Measurements from ENCODE around the gene TTC8. TPM values are rescaled to one million over a fixed set of nuclear protein-coding genes. Genes with fewer than 3 reads are reported as not detected.
"Not testable (repeated sequence)": the region's sequence is repeated elsewhere in the genome, so short reads cannot be mapped to it uniquely, and the experiment has no call there.

TTC8 gene
- total RNA-seq, 1 donor from 2014 or later, result 3.4 TPM

- H3K27ac Mint-ChIP-seq; H3K9me3 Mint-ChIP-seq; DNase-seq; H3K4me1 Mint-ChIP-seq; H3K27me3 Mint-ChIP-seq; H3K36me3 Mint-ChIP-seq (ENCODE audit: low read depth); intact Hi-C loops (cut with micrococcal nuclease); H3K4me3 Mint-ChIP-seq: not testable (repeated sequence)
Observed at GRCh38 chr14:88859118-88859517, 34.7 kb downstream of the TTC8 start.

DNA sequence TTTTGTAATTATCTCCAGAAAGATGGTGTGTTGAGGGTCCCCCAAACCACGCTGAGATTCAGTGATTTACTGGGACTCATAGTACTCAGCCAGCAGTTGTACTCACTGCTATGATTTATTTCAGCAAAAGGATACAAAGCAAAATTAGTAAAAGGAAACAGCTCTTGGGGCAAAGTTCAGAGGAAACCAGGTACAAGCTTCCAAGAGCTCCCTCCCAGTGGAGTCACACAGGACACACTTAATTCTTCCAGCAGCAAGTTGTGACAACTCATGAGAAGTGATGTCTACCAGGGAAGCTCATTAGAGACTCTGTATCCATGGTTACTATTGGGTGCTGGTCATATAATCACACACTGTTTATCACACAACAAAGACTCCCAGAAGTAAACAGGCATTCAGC, 38.7 kb downstream of the TTC8 start:
- no peak overlapping the region for H3K4me3 Mint-ChIP-seq

DNA sequence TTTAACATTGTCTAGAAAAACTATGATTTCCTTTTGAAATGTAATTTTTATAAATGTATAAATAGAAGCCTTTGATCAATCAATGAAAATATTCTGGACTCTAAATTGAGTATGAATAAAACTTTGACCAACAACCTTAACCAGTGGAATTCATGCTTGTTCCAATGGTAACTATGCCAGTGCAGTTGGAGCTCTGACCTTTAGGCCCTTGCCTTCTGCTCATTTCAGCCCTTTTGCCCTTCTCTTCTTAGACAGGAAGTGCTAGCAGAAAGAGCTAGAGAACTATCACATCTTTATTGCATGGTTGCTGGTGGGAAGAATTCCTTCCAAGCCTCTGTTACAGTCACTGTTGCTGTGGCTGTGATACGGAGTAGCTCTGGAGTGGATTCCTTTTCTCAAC, 39.7 kb downstream of the TTC8 start:
- intact Hi-C loops (cut with micrococcal nuclease), result loop anchor here (10.0 kb wide), 1 partner anchor 369 kb away; no protein-coding TSS in a partner anchor
- no peak for DNase-seq
- no peaks in the 10 kb centered on the region for H3K4me1 Mint-ChIP-seq
- no peaks in the 10 kb centered on the region for H3K27me3 Mint-ChIP-seq
- no peak overlapping the region for H3K4me3 Mint-ChIP-seq
- H3K27ac Mint-ChIP-seq, result no peak overlapping the region
- no peaks in the 10 kb centered on the region for H3K36me3 Mint-ChIP-seq (ENCODE audit: low read depth)
- H3K9me3 Mint-ChIP-seq, result no peaks in the 10 kb centered on the region

More for the DNA sequence above, 38.7 kb downstream of the TTC8 start:
- Mint-ChIP-seq H3K27ac (no peak overlapping the region), H3K4me1 (no peaks in the 10 kb centered on the region), H3K9me3 (no peaks in the 10 kb centered on the region), H3K27me3 (no peaks in the 10 kb centered on the region), H3K36me3 (ENCODE audit: low read depth) (no peaks in the 10 kb centered on the region)
- no peak for DNase-seq
- intact Hi-C loops (cut with micrococcal nuclease), result loop anchor here (10.0 kb wide), 1 partner anchor 368 kb away; no protein-coding TSS in a partner anchor

GRCh38 chr14:88866305-88866704, 41.9 kb downstream of the TTC8 start:
- Mint-ChIP-seq H3K9me3 (no peaks in the 10 kb centered on the region), H3K4me1 (no peaks in the 10 kb centered on the region), H3K4me3 (no peak overlapping the region), H3K36me3 (ENCODE audit: low read depth) (no peaks in the 10 kb centered on the region), H3K27me3 (no peaks in the 10 kb centered on the region), H3K27ac (no peak overlapping the region)
- intact Hi-C loops (cut with micrococcal nuclease), result loop anchor here (10.0 kb wide), 1 partner anchor 372 kb away; no protein-coding TSS in a partner anchor
- DNase-seq, result no peak

DNA sequence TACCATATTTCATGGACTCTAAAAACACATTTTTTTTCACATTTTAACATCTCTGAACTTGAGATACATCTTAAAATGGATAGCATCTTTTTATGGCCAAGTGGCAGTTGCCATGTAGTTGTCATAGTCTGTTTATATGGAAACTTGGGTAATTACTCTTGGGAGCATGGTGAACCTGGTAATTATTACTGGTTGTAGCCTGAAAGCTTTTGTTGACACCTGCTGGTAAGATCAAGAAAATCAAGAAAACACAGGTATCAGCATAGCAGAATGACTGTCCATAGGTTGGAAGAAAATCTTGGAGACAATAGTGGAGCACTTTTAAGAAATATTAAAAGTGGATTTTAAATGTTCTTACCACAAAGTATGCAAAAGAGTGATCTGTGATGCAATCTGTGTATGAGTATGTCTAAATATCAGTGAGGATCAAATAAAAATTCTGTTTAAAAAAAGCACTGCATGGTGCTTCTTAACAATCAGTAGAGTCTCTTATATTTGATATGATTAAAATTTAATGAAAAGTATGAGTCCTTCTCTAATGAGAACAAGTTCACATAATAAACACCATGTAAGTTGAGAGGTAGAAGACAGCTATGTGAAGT, 44.2 kb downstream of the TTC8 start:
- H3K36me3 Mint-ChIP-seq (ENCODE audit: low read depth), result no peaks in the 10 kb centered on the region
- H3K9me3 Mint-ChIP-seq, result no peaks in the 10 kb centered on the region
- no peak for DNase-seq
- H3K4me3 Mint-ChIP-seq, result no peak overlapping the region
- no peak overlapping the region for H3K27ac Mint-ChIP-seq
- no peaks in the 10 kb centered on the region for H3K4me1 Mint-ChIP-seq
- H3K27me3 Mint-ChIP-seq, result no peaks in the 10 kb centered on the region
- intact Hi-C loops (cut with micrococcal nuclease), result loop anchor here (10.0 kb wide), 1 partner anchor 374 kb away; no protein-coding TSS in a partner anchor

- DNase-seq, result no peak
- Mint-ChIP-seq H3K36me3 (ENCODE audit: low read depth) (no peaks in the 10 kb centered on the region), H3K27me3 (no peaks in the 10 kb centered on the region), H3K27ac (no peak overlapping the region), H3K9me3 (no peaks in the 10 kb centered on the region), H3K4me3 (no peak overlapping the region), H3K4me1 (no peaks in the 10 kb centered on the region)
- intact Hi-C loops (cut with micrococcal nuclease), result loop anchor here (5.0 kb wide), 1 partner anchor 203 kb away; no protein-coding TSS in a partner anchor
Observed at GRCh38 chr14:88870777-88871176, 46.3 kb downstream of the TTC8 start.

DNA sequence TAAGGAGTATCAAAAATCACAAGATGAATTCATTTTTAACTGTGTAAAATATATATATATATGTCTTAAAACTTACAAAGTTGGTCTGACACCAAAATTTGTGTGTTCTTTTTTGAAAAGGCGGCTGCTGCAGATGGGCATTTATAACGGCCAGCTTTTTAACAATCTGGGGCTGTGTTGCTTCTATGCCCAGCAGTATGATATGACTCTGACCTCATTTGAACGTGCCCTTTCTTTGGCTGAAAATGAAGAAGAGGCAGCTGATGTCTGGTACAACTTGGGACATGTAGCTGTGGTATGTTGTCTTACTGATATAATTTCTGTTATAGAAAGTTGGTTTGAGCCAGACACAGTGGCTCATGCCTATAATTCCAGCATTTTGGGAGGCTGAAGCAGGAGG, 47.0 kb downstream of the TTC8 start:
- intact Hi-C loops (cut with micrococcal nuclease), result loop anchor here (5.0 kb wide), 1 partner anchor 204 kb away; no protein-coding TSS in a partner anchor

DNA sequence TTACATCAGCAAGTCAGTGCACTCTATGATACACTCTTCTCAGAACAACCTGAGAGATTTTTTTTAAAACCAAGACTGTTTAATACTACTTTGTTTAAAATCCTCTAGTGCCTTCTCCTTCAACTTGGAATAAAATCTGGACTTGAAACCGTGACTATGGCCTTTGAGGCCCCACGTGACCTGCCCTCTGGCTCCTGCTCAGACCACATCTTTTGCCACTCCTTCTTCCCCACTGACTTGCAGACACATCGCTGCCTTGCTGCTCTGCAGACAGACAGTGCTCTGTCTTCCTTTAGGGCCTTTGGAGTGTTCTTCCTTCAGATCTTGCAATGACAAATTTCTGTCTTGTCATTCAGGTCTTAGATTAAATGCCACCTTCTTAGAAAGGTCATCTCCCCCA, 48.5 kb downstream of the TTC8 start:
- no peak overlapping the region for H3K4me3 Mint-ChIP-seq
- no peaks in the 10 kb centered on the region for H3K4me1 Mint-ChIP-seq
- intact Hi-C loops (cut with micrococcal nuclease), result loop anchor here (5.0 kb wide), 1 partner anchor 206 kb away; no protein-coding TSS in a partner anchor
- no peaks in the 10 kb centered on the region for H3K36me3 Mint-ChIP-seq (ENCODE audit: low read depth)
- no peak for DNase-seq
- H3K9me3 Mint-ChIP-seq, result no peaks in the 10 kb centered on the region
- H3K27me3 Mint-ChIP-seq, result no peaks in the 10 kb centered on the region
- no peak overlapping the region for H3K27ac Mint-ChIP-seq

More for the DNA sequence above, 47.0 kb downstream of the TTC8 start:
- DNase-seq, result no peak
- Mint-ChIP-seq H3K4me1 (no peaks in the 10 kb centered on the region), H3K9me3 (no peaks in the 10 kb centered on the region), H3K27me3 (no peaks in the 10 kb centered on the region), H3K36me3 (ENCODE audit: low read depth) (no peaks in the 10 kb centered on the region), H3K4me3 (no peak overlapping the region), H3K27ac (no peak overlapping the region)

GRCh38 chr14:88877192-88877591, 52.7 kb downstream of the TTC8 start:
- no peaks in the 10 kb centered on the region for H3K36me3 Mint-ChIP-seq (ENCODE audit: low read depth)
- no peaks in the 10 kb centered on the region for H3K4me1 Mint-ChIP-seq
- H3K27ac Mint-ChIP-seq, result no peak overlapping the region
- H3K9me3 Mint-ChIP-seq, result peaks cover 3% of the 10 kb centered on the region
- intact Hi-C loops (cut with micrococcal nuclease), result no loop called here
- no peak overlapping the region for H3K4me3 Mint-ChIP-seq
- H3K27me3 Mint-ChIP-seq, result no peaks in the 10 kb centered on the region
- DNase-seq, result no peak

GRCh38 chr14:88879022-88879421, 54.6 kb downstream of the TTC8 start:
- H3K36me3 Mint-ChIP-seq (ENCODE audit: low read depth), result no peaks in the 10 kb centered on the region
- no peak for DNase-seq
- H3K9me3 Mint-ChIP-seq, result peaks cover 12% of the 10 kb centered on the region
- intact Hi-C loops (cut with micrococcal nuclease), result no loop called here
- H3K27me3 Mint-ChIP-seq, result no peaks in the 10 kb centered on the region
- no peak overlapping the region for H3K4me3 Mint-ChIP-seq
- no peak overlapping the region for H3K27ac Mint-ChIP-seq
- no peaks in the 10 kb centered on the region for H3K4me1 Mint-ChIP-seq

GRCh38 chr14:88882236-88882635, 57.8 kb downstream of the TTC8 start:
- DNase-seq, result no peak
- Mint-ChIP-seq H3K9me3 (peaks cover 19% of the 10 kb centered on the region), H3K4me3 (no peak overlapping the region), H3K27me3 (peaks cover 5% of the 10 kb centered on the region), H3K4me1 (no peaks in the 10 kb centered on the region), H3K27ac (no peak overlapping the region), H3K36me3 (ENCODE audit: low read depth) (no peaks in the 10 kb centered on the region)
- intact Hi-C loops (cut with micrococcal nuclease), result no loop called here

DNA sequence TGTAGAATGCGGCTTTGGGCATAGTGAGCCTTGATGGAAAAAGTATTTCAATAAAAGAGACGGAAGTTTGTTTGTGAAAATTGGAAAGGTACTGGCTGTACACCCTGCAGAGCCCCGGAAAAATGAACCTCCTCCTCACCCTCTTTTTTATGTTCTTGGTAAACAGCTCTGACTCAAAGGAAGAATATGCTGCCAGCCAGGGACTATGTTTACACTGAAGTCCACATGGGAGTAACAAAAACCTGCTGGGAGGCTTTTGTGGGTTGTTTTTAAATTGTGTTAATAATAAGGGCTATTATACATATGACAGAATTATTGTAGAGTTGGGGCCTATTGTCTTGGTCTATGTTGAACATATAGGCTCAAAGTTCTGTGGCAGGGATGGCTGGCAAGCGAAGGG, 70.7 kb downstream of the TTC8 start:
- Mint-ChIP-seq H3K27me3 (peaks cover 8% of the 10 kb centered on the region), H3K36me3 (ENCODE audit: low read depth) (no peaks in the 10 kb centered on the region), H3K4me1 (no peaks in the 10 kb centered on the region), H3K9me3 (no peaks in the 10 kb centered on the region), H3K4me3 (no peak overlapping the region), H3K27ac (no peak overlapping the region)
- intact Hi-C loops (cut with micrococcal nuclease), result no loop called here
- no peak for DNase-seq

DNA sequence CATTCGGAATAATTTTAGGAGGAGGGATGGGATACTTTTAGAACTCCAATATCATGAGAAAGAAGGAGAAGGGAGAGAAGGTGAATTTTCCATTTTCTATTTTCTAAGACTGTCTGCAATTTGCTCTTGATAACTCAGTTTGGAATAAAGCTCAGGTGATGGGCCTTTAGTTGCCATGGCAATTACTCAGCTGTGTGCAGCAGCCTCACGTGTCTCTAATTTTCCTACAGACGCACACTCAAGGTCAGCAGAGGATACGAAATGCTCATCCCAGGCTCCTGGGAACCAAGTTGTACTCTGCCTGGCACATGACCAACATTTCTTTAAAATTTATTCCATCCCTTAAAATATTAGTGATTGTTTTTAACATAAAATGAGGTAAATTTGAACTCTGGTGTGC, 76.7 kb downstream of the TTC8 start:
- no peaks in the 10 kb centered on the region for H3K4me1 Mint-ChIP-seq
- peaks cover 4% of the 10 kb centered on the region for H3K27me3 Mint-ChIP-seq
- intact Hi-C loops (cut with micrococcal nuclease), result no loop called here
- H3K9me3 Mint-ChIP-seq, result no peaks in the 10 kb centered on the region
- no peak for DNase-seq
- H3K27ac Mint-ChIP-seq, result no peak overlapping the region
- no peaks in the 10 kb centered on the region for H3K36me3 Mint-ChIP-seq (ENCODE audit: low read depth)
- no peak overlapping the region for H3K4me3 Mint-ChIP-seq

- intact Hi-C loops (cut with micrococcal nuclease), result no loop called here
- Mint-ChIP-seq H3K4me1 (no peaks in the 10 kb centered on the region), H3K9me3 (no peaks in the 10 kb centered on the region), H3K27me3 (peaks cover 4% of the 10 kb centered on the region), H3K4me3 (no peak overlapping the region), H3K27ac (no peak overlapping the region), H3K36me3 (ENCODE audit: low read depth) (no peaks in the 10 kb centered on the region)
- DNase-seq, result no peak
Observed at GRCh38 chr14:88901991-88902390, 77.5 kb downstream of the TTC8 start.

DNA sequence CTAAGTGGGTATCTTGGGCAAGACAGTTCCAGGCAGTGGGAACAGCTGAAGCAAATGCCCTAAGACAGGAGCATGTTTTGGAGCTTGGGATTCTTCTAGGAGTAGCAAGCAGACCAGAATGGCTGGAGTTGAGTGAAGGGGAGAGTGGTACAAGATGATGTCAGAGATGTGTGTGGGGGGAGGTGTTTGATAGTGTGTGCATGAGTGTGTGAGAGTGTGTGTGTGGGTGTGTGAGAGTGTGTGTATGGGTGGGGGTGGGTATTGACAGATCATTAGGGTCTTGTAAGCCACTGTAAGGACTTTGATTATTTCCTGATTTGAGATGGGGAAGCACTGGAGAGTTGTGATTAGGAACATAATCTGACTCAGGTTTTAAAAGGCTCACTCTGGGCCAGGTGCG, 78.4 kb downstream of the TTC8 start:
- H3K4me3 Mint-ChIP-seq, result no peak overlapping the region
- no peak for DNase-seq
- no peaks in the 10 kb centered on the region for H3K9me3 Mint-ChIP-seq
- peaks cover 3% of the 10 kb centered on the region for H3K27me3 Mint-ChIP-seq
- no peaks in the 10 kb centered on the region for H3K36me3 Mint-ChIP-seq (ENCODE audit: low read depth)
- intact Hi-C loops (cut with micrococcal nuclease), result no loop called here
- H3K4me1 Mint-ChIP-seq, result no peaks in the 10 kb centered on the region
- H3K27ac Mint-ChIP-seq, result no peak overlapping the region

Data from activated CD4-positive, alpha-beta T cell treated with anti-CD3 and anti-CD28 coated beads, Interleukin-2, amount 10 ng/mL, durations not matched to agents 24 days and 14 days (primary cell).